Measurements from ENCODE around the gene HOXD9.

The HOXD9 gene

GRCh38 chr2:176171351-176172006, 49.0 kb downstream of the HOXD9 start:
- DNase-seq = no peak

- no peak for DNase-seq
Observed at GRCh38 chr2:176172007-176172894, 49.7 kb downstream of the HOXD9 start.

- DNase-seq = no peak
Observed at GRCh38 chr2:176172895-176173566, 50.5 kb downstream of the HOXD9 start.

- no peak for DNase-seq
Observed at GRCh38 chr2:176173567-176174381, 51.3 kb downstream of the HOXD9 start.

GRCh38 chr2:176174382-176174823, 51.9 kb downstream of the HOXD9 start:
- no peak for DNase-seq
